ENCODE data around the gene PTPRCAP. TPM values are rescaled to one million over a fixed set of nuclear protein-coding genes. Genes with fewer than 3 reads are reported as not detected.

PTPRCAP gene
- total and polyA plus RNA-seq, 9 of the 15 experiments (the other 6 are each of a cell fraction or from before 2014, with no cell fraction given) = 0.22 to 2.0 (median 1.1) TPM; not detected in 4

- TF ChIP-seq NFATC3 (IDR thresholded peaks at IDR 0.05) = no peak
- TF ChIP-seq ELF2 (CRISPR knock-in tag; IDR thresholded peaks at IDR 0.05) = no peak
- TF ChIP-seq FOXK1 (CRISPR knock-in tag; IDR thresholded peaks at IDR 0.05; ENCODE audit: borderline replicate concordance) = no peak; the same call in 1 of the 2 replicates
- TF ChIP-seq KDM4B (IDR thresholded peaks at IDR 0.05; ENCODE audit: borderline replicate concordance in 2 of 2, low read depth in 1 of 2) = 0 out of 4 replicates have a peak, but pooled peaks of 1 of the 2 experiments have one; percentile 32
- peak; percentile 74; the same call in 1 of the 2 replicates for TF ChIP-seq ZNF766 (CRISPR knock-in tag; conservative IDR thresholded peaks at IDR 0.05)
- no peak for TF ChIP-seq ZFP91 (CRISPR knock-in tag; IDR thresholded peaks at IDR 0.05)
- no peak for TF ChIP-seq SNRNP70 (optimal IDR thresholded peaks at IDR 0.05; ENCODE audit: low read depth, low read length)
- peak; percentile 97 for TF ChIP-seq PHF8 (IDR thresholded peaks at IDR 0.05; ENCODE audit: borderline replicate concordance, low read length)
- no peak for TF ChIP-seq PTTG1 (tag; IDR thresholded peaks at IDR 0.05; ENCODE audit: low read depth)
- TF ChIP-seq ASH1L (IDR thresholded peaks at IDR 0.05; ENCODE audit: borderline replicate concordance, low read depth, partially characterized antibody) = no peak
- TF ChIP-seq COPS2 (conservative IDR thresholded peaks at IDR 0.05) = no peak
- TF ChIP-seq PYGO2 (tag; IDR thresholded peaks at IDR 0.05) = no peak
- no peak for TF ChIP-seq TFE3 (CRISPR knock-in tag; IDR thresholded peaks at IDR 0.05)
- TF ChIP-seq VEZF1 (CRISPR knock-in tag; IDR thresholded peaks at IDR 0.05) = peak; percentile 98
- TF ChIP-seq BRCA1 (IDR thresholded peaks at IDR 0.05) = no peak
- TF ChIP-seq BRCA1 (CRISPR knock-in tag; IDR thresholded peaks at IDR 0.05) = no peak
- peak; percentile 91 for TF ChIP-seq E2F8 (IDR thresholded peaks at IDR 0.05; ENCODE audit: low read depth, partially characterized antibody)
- peak; percentile 77; the same call in 1 of the 2 replicates for TF ChIP-seq ETV1 (tag; conservative IDR thresholded peaks at IDR 0.05; ENCODE audit: low read depth)
These were observed 9.2 kb downstream of the PTPRCAP start, which contains the start of gene RPS6KB2 (continued) for GRCh38 chr11:67428052-67429001.
